HG03159 (cell line): ENCODE measurements around the gene IFT43.

Experiments
- ATAC-seq: cut with Tn5 transposase; IDR thresholded peaks from one replicate; pipeline ENCODE4 v1.9.1; 2021; ENCODE audit warnings: mild to moderate bottlenecking, moderate library complexity; ENCODE audit not compliant: unreplicated experiment

Gene IFT43

DNA sequence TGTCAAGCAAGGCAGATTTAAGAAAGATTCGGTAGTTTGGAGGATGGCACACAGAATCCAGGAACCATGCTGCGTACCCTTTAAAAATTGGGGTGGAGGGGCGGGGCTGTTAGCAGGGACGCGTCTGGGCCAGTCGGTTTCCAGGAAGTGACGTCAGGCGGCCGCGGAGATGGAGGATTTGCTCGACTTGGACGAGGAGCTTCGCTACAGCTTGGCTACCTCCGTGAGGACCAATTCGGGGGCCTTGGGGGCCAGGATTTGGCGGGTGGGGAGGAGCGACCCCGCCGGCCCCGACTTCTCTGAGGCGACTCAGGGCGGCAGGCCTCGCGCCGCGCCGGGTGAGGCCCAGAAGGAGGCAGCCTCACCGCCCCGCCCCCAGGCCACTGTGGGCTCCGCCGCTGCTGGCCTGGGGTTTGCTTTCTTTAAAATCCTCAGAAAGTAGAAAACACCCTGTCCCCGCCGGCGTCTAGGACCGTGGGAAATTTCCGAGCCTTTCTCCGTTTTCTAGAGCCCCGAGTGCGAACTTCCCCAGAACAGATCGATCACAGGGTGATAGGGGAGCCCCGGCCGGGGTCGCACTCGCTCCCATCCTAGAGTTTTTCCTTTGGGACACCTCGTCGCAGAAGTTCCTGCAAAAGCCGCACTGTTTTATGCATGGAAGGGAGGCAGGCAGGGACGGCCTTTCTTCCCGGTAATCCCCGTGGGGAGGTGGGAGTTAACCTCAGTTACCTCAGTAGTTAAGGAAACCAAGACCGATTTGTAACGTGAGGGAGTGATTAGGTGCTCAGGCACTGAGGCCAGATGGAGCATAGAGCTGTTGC is at the start of gene IFT43:
Gene IFT43, plus strand, starts transcription at position 146 of the 821 bp plus-strand sequence. Its CDS starts 24 bp downstream, at position 170.
- ATAC-seq = peak; percentile 67

DNA sequence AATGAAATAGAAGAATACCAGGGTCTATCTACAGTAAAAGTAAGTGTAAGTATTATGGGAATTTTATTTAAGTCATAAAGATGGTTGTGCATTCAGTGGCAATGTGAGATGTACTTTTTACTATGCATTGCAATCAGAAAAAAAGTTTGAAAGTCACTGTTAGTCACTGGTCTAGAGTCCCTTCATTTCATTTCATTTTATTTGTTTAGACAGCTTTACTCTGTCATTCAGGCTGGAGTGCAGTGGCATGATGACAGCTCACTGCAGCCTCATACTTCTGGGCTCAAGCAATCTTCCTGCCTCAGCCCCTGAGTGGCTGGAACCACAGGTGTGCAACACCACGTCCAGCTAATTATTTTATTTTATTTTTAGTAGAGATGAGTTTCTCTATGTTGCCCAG is 46.4 kb upstream of the IFT43 start:
- ATAC-seq = no peak

DNA sequence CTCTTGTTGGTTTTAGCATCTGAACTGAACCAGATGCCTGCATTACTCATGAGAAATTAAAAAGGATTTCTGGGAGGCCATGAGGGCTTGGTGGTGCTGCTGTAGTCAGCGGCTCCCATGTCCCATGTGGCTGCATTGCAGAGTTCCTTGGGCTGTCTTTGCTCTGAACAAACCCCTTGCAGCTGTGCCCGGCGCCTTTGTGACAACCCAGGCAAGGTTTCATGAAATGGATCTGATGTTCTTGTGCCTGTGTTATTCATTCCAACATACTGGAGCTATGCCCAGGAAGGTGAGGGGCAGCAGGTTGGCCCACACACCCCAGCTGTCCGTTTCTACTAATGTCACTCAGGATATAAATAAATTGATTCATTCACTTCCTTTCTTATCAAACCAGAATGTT is 44.5 kb upstream of the IFT43 start:
- no peak for ATAC-seq

DNA sequence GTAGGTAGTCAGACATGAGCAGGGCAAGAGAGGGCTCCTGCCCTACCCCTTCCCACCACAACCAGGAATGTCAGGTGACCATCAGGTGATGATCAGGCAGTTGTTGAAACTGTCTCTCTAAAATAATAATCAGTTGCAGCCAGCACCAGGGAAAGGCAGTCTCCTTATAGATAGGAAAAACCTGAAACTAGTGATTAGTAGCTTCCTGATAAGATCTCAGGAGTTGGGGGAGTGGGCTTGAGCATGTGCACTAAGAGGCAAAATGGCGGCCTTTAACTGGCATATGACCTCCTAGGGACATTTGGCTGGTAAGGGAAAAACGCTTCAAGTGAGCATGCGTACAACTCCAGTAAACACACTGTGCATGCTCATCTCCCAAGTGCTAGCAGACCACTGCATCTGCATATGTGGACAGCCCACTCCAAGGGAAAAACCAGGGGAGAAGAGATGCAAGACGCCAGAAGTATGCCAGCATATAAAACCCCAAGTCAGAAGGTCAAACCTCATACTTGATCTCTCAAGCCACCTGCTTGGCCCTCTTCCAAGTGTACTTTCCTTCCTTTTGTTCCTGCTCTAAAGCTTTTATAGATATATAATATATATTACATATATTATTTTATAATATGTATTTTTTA is 40.8 kb upstream of the IFT43 start:
- no peak for ATAC-seq

DNA sequence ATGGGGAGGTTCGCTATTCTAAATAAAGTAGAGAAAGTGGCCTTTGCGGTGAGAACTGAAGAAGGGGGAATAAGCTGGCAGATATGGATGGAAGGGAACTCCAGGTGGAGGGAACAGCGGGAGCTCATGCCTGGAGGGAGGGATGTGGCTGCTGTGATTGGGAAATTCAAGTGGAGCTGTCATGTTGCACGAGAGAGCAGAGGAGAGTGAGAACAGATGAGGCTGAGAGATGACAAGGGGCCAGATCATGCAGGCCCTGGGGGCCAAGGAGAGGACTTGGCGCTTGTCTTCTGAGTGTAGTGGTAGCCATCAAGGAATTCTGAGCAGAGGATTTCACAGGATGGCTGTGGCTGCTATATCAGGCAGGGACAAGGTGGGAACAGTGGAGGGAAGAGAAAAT is 38.8 kb upstream of the IFT43 start:
- ATAC-seq = no peak

DNA sequence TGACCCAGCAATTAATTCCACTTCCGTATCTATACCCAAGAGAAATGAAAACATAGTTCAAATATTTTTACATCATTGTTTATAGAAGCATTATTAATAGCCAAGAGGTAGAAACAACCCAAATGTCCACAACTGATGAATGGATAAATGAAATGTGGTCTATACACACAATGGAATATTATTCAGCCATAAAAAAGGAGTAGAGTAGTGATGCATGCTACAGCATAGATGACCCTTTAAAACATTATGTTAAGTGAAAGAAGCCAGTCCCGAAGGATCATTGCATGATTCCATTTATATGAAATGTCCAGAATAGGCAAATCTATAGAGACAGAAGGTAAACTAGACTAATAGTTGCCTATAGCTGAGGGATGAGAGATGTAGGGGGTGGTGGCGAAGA is 33.1 kb upstream of the IFT43 start:
- no peak for ATAC-seq

DNA sequence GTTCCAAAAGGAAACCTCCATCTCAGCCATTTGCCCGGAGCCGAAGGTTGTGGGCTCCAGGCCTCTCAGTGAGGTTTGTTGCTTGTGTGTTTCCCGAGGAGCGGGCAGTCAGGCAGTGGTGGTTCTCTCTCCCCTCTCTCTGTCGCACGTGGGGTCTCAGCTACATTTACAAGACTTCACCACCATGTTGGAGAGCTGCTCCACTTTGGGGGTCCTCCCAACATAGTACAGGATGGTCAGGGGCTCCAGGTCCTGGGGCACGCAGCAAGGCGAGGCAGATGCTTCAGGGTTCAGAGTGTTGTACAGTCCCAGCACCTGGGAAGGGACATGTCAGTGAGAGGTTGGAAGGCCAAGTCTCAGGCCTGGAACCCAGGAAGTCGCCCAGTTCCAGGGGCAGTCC is 26.5 kb upstream of the IFT43 start:
- no peak for ATAC-seq

DNA sequence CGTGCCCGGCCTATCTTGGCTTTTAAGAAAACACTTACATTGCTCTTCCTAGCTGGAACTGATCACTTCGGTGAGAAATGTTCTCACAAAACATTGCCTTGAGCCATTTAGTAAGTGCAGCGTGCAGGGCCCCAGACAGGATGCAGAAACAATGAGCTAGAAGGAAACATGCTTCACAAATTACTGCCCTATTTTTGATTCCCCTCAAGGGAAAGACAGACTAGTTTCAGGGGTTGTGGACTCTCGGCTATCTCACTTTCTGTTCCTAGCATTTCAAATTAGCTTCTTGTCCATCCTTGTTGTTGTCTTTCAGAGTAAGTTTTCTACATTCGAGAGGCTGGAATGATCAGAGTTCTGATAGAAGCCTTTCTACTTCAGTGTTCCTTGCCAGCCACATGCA is 25.3 kb upstream of the IFT43 start:
- peak; percentile 85 for ATAC-seq

DNA sequence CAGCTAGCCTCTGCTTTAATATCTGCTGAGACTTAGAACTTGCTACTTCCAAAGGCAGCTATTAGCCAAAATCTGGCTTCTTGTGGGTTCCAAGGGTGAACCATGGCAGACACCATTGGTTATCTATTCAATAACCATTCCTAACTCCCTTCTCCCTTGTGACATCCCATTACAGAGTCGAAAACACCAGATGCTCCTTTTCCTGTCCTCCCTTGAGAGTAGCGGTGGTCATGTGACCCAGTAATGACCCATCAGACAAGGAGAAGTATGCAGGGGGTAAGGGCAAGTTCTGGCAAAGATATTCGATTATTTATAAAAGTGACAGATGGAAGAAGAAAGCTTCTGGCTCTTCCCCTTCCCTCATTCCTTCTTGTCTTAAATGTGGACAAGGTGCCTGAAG is 23.9 kb upstream of the IFT43 start:
- no peak for ATAC-seq

DNA sequence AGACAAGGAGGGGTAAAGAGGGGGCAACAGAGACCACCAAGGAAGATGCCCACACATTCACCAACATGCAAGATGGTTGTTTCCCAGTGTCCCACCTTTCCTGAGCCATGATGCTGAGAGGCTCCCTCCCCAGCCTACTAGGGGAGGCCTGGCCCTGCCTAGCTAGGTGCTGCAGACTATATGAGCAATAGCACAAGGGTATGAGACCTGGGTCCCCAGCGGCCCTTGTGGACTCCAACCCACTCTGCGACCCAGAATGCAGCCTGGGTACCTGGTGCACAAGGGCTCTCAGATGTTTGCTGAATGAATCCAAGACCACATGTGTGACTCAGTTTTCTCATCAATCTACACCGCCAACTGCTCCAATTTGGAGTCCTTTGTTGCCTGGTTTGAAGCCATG is 17.7 kb upstream of the IFT43 start:
- ATAC-seq = no peak

DNA sequence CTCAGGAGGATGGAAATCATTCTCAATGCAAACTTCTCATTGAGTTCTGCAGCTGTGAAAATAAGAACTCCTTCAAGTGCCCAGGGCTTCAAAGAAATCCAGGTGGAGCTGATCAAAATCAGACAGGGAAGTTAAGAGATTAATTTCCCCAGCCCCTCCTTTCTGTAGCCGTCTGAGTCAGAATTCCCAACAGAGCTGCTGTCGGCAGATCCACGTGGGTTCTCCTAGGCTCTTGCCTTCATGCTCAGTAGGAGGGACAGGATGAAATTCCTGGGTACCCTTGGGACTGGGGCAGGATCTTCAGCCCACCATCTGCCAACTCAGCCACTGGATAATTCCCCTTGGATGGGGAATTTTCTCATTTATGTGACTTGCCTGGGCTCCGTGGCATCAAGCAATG is 17.1 kb upstream of the IFT43 start:
- ATAC-seq = no peak

DNA sequence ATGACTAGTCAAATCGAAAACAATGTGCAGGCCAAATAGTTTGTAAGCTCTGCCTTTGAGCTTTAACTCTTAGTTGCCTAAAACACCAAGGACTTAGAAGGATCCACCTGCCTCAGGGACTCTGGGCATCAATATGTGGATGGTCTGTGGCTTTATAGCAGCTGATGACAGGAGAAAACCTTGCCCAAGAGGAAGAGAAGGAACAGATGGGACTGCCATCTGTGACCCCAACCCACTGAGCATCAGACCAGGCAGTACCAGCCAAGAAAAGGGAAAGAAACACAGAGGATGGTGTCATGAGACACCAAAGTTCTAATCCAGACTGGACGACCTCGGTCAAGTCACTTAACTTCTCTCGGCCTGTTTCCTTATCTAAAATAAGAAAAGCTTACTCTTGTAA is 16.4 kb upstream of the IFT43 start:
- ATAC-seq = no peak

DNA sequence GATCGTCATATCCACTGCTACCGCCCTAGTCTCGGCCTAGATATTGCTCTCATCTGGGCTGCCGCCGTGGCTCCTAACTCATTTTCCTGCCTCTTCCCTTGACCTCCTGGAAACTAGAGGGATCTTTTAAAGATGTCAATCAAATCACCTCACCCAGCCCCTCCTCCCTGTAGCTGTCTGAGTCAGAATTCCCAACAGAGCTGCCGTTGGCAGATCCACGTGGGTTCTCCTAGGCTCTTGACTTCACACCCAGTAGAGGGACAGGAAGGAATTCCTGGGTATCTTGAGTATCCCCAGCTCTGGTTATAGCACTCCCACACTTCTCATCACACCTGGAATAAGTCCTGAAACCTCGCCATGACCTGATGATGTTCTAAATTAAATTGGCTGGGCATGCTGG is 15.7 kb upstream of the IFT43 start:
- ATAC-seq = no peak

DNA sequence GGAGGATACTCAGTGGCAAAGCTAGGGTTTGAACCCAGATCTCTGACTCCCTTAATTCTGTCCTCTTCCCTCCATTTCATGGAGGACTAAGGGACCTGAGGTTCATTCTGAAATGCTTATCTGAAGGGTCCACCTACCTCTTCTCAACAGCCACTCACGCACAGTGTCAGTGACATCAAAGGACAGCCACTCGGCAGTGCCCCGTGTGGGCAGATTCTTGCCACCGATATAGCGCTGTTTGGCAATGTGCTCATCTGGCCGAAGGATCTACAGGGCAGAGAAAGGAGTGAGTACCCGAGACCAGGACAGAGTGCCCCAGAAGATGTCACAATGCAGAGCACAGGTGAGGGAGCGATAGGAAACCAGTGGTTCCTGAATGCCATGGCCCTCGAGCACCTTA is 14.6 kb upstream of the IFT43 start:
- ATAC-seq = no peak

DNA sequence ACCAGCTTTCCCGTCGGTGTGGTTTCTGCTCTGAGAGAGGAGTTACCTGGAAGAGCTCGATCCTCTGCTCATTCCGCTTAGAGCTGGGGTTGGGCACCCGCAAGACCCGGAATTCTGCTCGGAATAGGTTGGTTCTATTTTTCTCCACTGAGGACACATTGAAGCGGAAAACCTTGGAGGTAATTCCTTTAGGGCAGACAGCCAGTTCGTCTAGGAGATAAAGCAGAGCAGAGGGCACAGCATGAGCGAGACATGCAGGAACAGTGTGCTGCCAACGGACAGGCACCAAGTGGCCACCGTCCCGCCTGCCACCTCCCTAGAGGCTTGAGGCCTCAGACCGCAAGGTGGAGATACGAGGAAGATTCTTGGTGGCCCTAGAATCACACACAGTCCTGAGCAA is 14.1 kb upstream of the IFT43 start:
- no peak for ATAC-seq

DNA sequence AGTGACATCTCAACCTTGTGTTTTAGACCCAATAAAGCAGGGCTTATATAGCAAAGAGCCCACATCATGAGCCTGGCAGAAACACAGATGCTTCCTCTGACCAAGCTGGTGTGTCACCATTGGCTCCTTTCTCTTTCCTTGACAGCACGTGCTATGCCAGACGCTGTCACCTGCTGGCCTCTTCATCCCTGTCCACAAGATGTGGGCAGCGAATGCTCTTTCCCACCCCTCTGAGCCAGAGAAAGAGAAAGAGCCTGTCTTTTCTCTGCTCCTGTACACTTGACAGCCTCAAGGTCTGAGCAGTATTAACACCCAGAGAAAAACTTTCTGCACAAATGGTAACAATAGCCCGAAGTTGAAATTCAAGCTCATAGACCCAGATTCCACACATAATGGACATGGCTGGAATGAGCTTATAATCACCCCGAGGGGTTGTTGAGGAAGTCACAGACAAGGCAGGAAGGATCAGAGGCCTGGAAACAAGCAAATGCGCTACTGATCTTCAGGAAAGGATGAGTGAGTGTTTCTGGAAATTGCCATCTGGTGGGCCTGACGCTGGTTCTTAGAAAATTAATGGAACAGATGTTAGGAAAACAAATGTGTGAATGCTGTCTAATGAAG is 12.7 kb upstream of the IFT43 start:
- no peak for ATAC-seq

DNA sequence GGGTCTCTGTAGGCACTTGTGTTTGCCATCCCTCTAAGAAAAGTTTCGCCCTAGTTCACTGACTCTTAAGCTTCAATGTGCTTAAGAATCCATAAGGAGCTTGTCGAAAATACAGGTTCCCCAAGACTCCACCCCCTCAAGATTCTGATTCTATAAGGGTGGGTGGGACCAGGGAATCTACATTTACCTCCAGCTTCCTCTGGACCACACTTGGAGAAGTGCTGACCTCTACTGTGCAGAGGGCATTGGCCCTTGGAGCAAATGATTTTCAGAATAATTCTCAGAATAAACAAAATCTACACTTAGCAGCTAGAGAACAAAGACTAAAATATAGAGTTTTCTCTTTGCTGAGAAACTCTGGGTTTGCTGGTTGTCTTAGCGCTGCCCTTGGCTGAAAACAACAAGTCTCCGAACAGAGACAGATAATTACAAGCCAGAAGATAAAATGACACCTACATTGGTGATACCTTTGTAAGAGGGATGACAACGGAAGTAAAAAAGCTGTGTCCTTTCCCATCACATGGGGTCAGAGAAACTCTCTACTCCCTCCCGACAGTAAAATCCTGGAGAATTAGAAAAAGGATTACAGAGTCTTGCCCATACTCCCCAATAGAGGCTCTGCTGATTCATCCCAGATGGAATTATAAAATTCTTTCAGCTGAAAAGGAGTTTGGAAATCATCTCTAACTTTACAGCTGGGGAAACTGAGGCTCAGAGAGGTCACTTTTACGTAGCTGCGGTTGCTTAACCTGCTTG is 8.6 kb upstream of the IFT43 start:
- no peak for ATAC-seq

DNA sequence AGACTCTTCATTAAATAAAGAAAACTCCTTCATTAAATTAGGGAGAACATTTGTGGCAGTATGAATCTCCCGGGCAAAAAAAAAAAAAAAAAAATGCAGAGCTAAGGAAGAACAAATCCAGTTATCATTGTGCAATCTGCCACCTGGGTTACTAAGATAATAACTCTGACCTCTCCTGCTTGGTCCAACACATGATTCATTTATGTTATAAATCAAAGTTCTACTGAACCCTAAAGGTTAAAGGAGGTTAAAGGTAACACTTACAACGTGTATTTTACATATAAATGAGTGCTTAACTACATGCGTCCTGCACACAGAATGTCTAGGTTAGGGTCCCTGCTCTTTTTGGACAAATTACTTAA is 8.0 kb upstream of the IFT43 start:
- ATAC-seq = no peak

DNA sequence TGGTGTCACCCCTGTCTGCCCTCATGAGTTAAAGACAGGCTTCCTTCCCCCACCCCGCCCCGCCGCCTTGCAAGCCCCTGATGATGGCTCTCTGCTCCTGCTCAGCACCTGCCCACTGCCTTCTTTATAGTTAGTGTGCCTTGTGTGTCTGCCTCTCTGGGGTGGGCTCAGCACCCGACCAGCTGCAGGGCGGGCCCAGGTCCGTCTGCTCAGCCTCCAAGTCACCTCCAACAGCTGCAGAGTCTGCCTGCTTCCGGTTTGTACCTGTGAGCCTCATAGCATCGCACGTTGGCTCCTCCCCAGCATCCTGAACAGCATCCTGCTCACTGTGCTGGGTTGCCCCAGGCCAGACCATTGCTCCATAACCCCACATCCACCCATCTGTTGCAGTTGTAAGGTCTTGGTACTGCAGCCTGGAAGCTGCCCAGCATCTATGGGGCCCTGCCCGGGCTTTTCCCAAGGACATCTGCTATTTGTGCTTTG is 7.3 kb upstream of the IFT43 start:
- ATAC-seq = no peak

DNA sequence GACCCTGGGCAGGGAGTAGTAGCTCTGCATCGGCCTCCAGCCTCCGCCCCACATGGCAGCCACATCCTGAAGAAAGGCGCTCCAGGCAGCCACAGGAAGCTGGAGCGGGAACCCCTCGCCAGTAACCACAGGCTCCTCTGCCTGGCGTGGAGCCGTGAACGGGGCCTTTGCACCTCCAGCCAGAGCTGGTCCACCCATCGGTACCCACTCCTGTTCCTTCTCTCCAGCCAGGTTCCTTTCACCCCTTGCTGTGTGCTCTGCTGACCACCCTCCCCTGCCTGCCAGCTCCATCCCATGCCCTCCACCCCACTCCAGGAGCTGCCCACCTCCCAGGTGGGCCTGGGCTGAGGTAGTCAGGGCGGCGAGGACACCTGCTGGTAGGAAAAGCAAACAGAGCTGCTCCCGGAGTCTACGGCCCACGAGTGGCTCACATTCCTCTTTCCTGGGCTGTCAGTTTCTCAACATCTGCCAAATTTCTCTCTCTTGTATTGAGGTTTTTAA is 6.4 kb upstream of the IFT43 start:
- no peak for ATAC-seq
